Dendritic cell treated with granulocyte-macrophage colony-stimulating factor and Interleukin-4, amounts not matched to agents 40 ng/mL and 50 ng/mL, for 4 days (primary cell): ENCODE results near the gene ALS2.

ENCODE experiments used
- H3K27ac Mint-ChIP-seq: one replicate; pipeline ENCODE4 v1.8.0; 2022; ENCODE audit warnings: mild to moderate bottlenecking, mixed read lengths
- H3K27me3 Mint-ChIP-seq: one replicate; pipeline ENCODE4 v1.8.0; 2022; ENCODE audit warnings: mild to moderate bottlenecking, mixed read lengths
- H3K36me3 Mint-ChIP-seq: one replicate; pipeline ENCODE4 v1.8.0; 2022; ENCODE audit warnings: low read depth, mixed read lengths
- H3K4me1 Mint-ChIP-seq: one replicate; pipeline ENCODE4 v1.8.0; 2022; ENCODE audit warnings: low read depth, mixed read lengths
- H3K4me3 Mint-ChIP-seq: one replicate; pipeline ENCODE4 v1.8.0; 2022; ENCODE audit warnings: mild to moderate bottlenecking, moderate library complexity, mixed read lengths
- H3K9me3 Mint-ChIP-seq: one replicate; pipeline ENCODE4 v1.8.0; 2022; ENCODE audit warnings: mixed read lengths
- intact Hi-C: fragments of 100-400 bp; cut with micrococcal nuclease; formaldehyde crosslinking; loops from one replicate; pipeline ENCODE4 v1.15.0; 2022

The ALS2 gene

GRCh38 chr2:201669865-201670264, 110.9 kb downstream of the ALS2 start:
- no peaks in the 10 kb centered on the region for H3K4me1 Mint-ChIP-seq
- H3K27me3 Mint-ChIP-seq, result no peaks in the 10 kb centered on the region
- no peaks in the 10 kb centered on the region for H3K36me3 Mint-ChIP-seq
- intact Hi-C loops, result no loop called here
- H3K9me3 Mint-ChIP-seq, result no peaks in the 10 kb centered on the region
- H3K27ac Mint-ChIP-seq, result no peak overlapping the region
- H3K4me3 Mint-ChIP-seq, result no peak overlapping the region

DNA sequence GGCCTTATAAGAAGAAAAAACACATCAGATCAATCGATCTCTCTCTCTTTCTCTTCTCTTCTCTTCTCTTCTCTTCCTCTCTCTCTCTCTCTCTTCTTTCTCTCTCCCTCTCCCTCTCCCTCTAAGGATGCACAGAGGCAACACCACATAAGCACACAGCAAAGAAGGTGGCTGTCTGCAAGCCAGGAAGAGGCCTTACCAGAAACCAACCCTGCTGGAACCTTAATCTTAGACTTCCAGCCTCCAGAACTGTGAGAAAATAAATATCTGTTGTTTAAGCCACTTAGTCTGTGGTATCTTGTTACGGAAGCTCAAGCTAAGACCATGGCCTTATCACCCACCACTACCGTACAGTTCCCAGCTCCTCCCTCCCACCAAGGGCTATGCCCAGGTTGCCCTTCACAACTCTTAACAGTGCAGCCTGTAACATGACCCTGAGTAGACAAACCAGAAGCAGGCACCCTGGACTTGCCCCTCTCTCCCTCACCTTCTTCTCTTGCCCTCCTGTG, 112.3 kb downstream of the ALS2 start:
- no peaks in the 10 kb centered on the region for H3K36me3 Mint-ChIP-seq
- H3K9me3 Mint-ChIP-seq, result no peaks in the 10 kb centered on the region
- H3K4me1 Mint-ChIP-seq, result no peaks in the 10 kb centered on the region
- H3K27me3 Mint-ChIP-seq, result no peaks in the 10 kb centered on the region
- H3K4me3 Mint-ChIP-seq, result no peak overlapping the region
- intact Hi-C loops, result no loop called here
- H3K27ac Mint-ChIP-seq, result no peak overlapping the region

- intact Hi-C loops, result no loop called here
- H3K27me3 Mint-ChIP-seq, result no peaks in the 10 kb centered on the region
- peaks cover 14% of the 10 kb centered on the region for H3K4me1 Mint-ChIP-seq
- no peak overlapping the region for H3K27ac Mint-ChIP-seq
- H3K36me3 Mint-ChIP-seq, result no peaks in the 10 kb centered on the region
- H3K9me3 Mint-ChIP-seq, result no peaks in the 10 kb centered on the region
- H3K4me3 Mint-ChIP-seq, result no peak overlapping the region
Observed at GRCh38 chr2:201664334-201664733, 116.4 kb downstream of the ALS2 start.

- H3K36me3 Mint-ChIP-seq, result no peaks in the 10 kb centered on the region
- intact Hi-C loops, result no loop called here
- H3K9me3 Mint-ChIP-seq, result no peaks in the 10 kb centered on the region
- H3K27me3 Mint-ChIP-seq, result no peaks in the 10 kb centered on the region
- H3K4me1 Mint-ChIP-seq, result peaks cover 14% of the 10 kb centered on the region
- no peak overlapping the region for H3K27ac Mint-ChIP-seq
- H3K4me3 Mint-ChIP-seq, result no peak overlapping the region
Observed at GRCh38 chr2:201661366-201661765, 119.4 kb downstream of the ALS2 start.

DNA sequence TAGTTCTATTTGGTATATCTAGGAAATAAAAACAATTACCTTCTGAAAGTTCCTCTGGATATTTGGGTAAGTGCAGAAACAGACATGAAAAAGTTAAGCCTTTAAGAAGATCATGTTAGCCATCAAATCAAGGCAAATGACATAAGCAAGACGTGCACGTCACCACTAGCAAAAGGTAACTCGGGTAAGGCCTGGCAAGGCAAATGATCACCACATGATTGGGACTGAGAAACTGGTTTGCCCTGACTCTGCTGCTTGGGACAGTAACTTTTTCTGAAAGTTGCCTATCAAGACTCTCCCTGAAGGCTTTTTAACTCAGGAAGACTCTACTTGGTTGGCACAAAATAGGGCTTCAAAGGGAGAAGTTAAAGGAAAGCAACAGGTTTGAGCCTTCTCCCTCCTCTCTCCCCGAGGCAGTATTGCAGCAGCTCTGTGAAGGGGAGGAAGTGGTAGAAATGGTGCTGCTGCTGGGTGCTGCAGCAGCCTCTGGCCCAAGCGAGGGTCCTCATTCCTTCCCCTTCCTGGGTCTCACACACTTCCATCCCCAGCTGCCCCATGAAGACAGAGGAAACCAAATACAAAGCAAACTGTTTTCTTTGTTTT, 120.3 kb downstream of the ALS2 start:
- Mint-ChIP-seq H3K27ac (no peak overlapping the region), H3K36me3 (no peaks in the 10 kb centered on the region), H3K9me3 (no peaks in the 10 kb centered on the region), H3K4me3 (no peak overlapping the region), H3K4me1 (peaks cover 14% of the 10 kb centered on the region), H3K27me3 (no peaks in the 10 kb centered on the region)
- intact Hi-C loops, result no loop called here

DNA sequence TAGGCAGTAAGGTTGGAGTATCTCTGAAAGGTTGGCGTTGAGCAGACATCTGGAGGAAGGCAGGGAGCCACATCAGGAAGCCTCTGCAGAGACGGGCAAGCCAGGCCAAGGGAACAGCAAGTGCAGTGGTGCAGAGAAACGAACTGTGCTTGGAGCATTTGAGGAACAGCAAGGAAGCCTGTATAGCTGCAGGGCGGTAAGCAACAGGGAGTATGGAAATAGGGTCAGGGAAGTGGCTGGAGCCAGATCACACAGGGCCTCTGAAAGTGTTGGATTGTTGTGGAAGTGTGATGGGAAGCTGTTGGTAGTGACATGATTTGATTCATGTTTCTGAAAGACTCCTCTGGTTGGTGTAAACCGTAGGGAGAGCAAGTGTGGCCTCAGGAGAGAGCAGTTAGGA, 124.0 kb downstream of the ALS2 start:
- Mint-ChIP-seq H3K27ac (no peak overlapping the region), H3K4me1 (peaks cover 29% of the 10 kb centered on the region), H3K36me3 (no peaks in the 10 kb centered on the region), H3K4me3 (no peak overlapping the region), H3K27me3 (no peaks in the 10 kb centered on the region), H3K9me3 (no peaks in the 10 kb centered on the region)
- intact Hi-C loops, result no loop called here

- Mint-ChIP-seq H3K36me3 (no peaks in the 10 kb centered on the region), H3K4me1 (peaks cover 23% of the 10 kb centered on the region), H3K9me3 (no peaks in the 10 kb centered on the region), H3K4me3 (no peak overlapping the region), H3K27me3 (no peaks in the 10 kb centered on the region), H3K27ac (no peak overlapping the region)
- intact Hi-C loops, result no loop called here
Observed at GRCh38 chr2:201656102-201656501, 124.6 kb downstream of the ALS2 start.

- H3K27me3 Mint-ChIP-seq, result no peaks in the 10 kb centered on the region
- no peak overlapping the region for H3K4me3 Mint-ChIP-seq
- H3K36me3 Mint-ChIP-seq, result no peaks in the 10 kb centered on the region
- H3K27ac Mint-ChIP-seq, result no peak overlapping the region
- peaks cover 16% of the 10 kb centered on the region for H3K4me1 Mint-ChIP-seq
- intact Hi-C loops, result no loop called here
- H3K9me3 Mint-ChIP-seq, result no peaks in the 10 kb centered on the region
Observed at GRCh38 chr2:201654616-201655384, 125.9 kb downstream of the ALS2 start.

GRCh38 chr2:201653221-201653620, 127.5 kb downstream of the ALS2 start:
- H3K4me1 Mint-ChIP-seq, result peaks cover 16% of the 10 kb centered on the region
- H3K27ac Mint-ChIP-seq, result no peak overlapping the region
- no peaks in the 10 kb centered on the region for H3K36me3 Mint-ChIP-seq
- intact Hi-C loops, result no loop called here
- H3K9me3 Mint-ChIP-seq, result no peaks in the 10 kb centered on the region
- H3K4me3 Mint-ChIP-seq, result no peak overlapping the region
- no peaks in the 10 kb centered on the region for H3K27me3 Mint-ChIP-seq
